Tibial nerve (tissue), 4 donors: ENCODE data around the gene MRPL1.

Experiments used
- CTCF ChIP-seq, 5 experiments: fragments of 200-600 bp in 3 of 5; fragments of 450-650 bp in 2 of 5; sonication (generic) in 3 of 5; IDR thresholded peaks; one replicate each; pipeline ENCODE4 v1.5.1; 2016 to 2019; ENCODE audit warnings: antibody characterized with exemption in 5 of 5, mild to moderate bottlenecking in 3 of 5, moderate library complexity in 2 of 5
- EP300 ChIP-seq, 2 donors: sonication (generic); formaldehyde crosslinking; IDR thresholded peaks; one replicate each; pipeline ENCODE4 v1.6.1; 2017; ENCODE audit warnings: antibody characterized with exemption in 2 of 2, mild to moderate bottlenecking in 1 of 2
- POLR2A ChIP-seq, 2 donors: fragments of 450-650 bp; IDR thresholded peaks; one replicate each; pipeline ENCODE4 v1.6.1; 2017; ENCODE audit warnings: antibody characterized with exemption in 2 of 2, mild to moderate bottlenecking in 2 of 2, moderate library complexity in 2 of 2

- no peak for TF ChIP-seq CTCF (IDR thresholded peaks at IDR 0.05)
- TF ChIP-seq POLR2A (IDR thresholded peaks at IDR 0.05): no peak
- TF ChIP-seq EP300 (IDR thresholded peaks at IDR 0.05): no peak
Measured at GRCh38 chr4:77992581-77992980, 130.0 kb downstream of the MRPL1 start.
